HepG2 (cell line): ENCODE results near the gene GGT7. TPM values are rescaled to one million over a fixed set of nuclear protein-coding genes. Genes with fewer than 3 reads are reported as not detected.
A peak's percentile ranks its signal among the peaks of the same experiment; 100 is the strongest.

Experiments used
- ADNP ChIP-seq: sonication (generic); formaldehyde crosslinking; IDR thresholded peaks from 2 replicates; pipeline ENCODE4 v1.4.0; 2020; ENCODE audit warnings: missing genetic modification reagents
- BRF2 ChIP-seq: sonication (generic); formaldehyde crosslinking; IDR thresholded peaks from 2 replicates; pipeline ENCODE4 v1.8.1; 2022; ENCODE audit warnings: mild to moderate bottlenecking, missing genetic modification reagents
- CBX1 ChIP-seq: IDR thresholded peaks from one replicate; pipeline ENCODE4 v1.6.1; 2016; ENCODE audit warnings: antibody characterized with exemption, low read depth
- HNRNPL ChIP-seq: fragments of 200-400 bp; formaldehyde crosslinking; IDR thresholded peaks from 2 replicates; pipeline ENCODE4 v1.6.1; 2017; ENCODE audit warnings: mild to moderate bottlenecking, low read depth, low read length
- MAFK ChIP-seq, 2 experiments: IDR thresholded peaks in 1 of 2; conservative IDR thresholded peaks in 1 of 2; 2 replicates each; pipeline ENCODE4 v1.6.1; 2011; ENCODE audit warnings: improper control_type of control experiment in 2 of 2, low read length in 2 of 2
- NRL ChIP-seq: sonication (generic); formaldehyde crosslinking; IDR thresholded peaks from 2 replicates; pipeline ENCODE4 v1.5.0; 2020; ENCODE audit warnings: missing genetic modification reagents, mild to moderate bottlenecking, moderate library complexity, borderline replicate concordance
- POLR2A ChIP-seq, 2 experiments: IDR thresholded peaks; 2 replicates each; pipeline ENCODE4 v1.6.1; 2011; ENCODE audit warnings: low read depth in 2 of 2, low read length in 2 of 2, mild to moderate bottlenecking in 1 of 2, moderate library complexity in 1 of 2; ENCODE audit not compliant: insufficient read depth in 1 of 2
- SAFB2 ChIP-seq: sonication (generic); formaldehyde crosslinking; IDR thresholded peaks from 2 replicates; pipeline ENCODE4 v1.5.1; 2020; ENCODE audit warnings: missing genetic modification reagents, low read depth, mild to moderate bottlenecking, borderline replicate concordance
- ZBTB49 ChIP-seq: sonication (generic); formaldehyde crosslinking; IDR thresholded peaks from 2 replicates; pipeline ENCODE4 v1.4.0; 2020; ENCODE audit warnings: missing genetic modification reagents, borderline replicate concordance
- ZMAT3 ChIP-seq: sonication (generic); formaldehyde crosslinking; conservative IDR thresholded peaks from 2 replicates; pipeline ENCODE4 v1.7.0; 2021; ENCODE audit warnings: missing genetic modification reagents
- ZNF224 ChIP-seq: sonication (generic); formaldehyde crosslinking; IDR thresholded peaks from 2 replicates; pipeline ENCODE4 v1.5.0; 2020; ENCODE audit warnings: mild to moderate bottlenecking, missing genetic modification reagents
- ZNF343 ChIP-seq: sonication (generic); formaldehyde crosslinking; IDR thresholded peaks from 2 replicates; pipeline ENCODE4 v1.4.0; 2020; ENCODE audit warnings: mild to moderate bottlenecking, missing genetic modification reagents
- polyA plus RNA-seq, 8 experiments: library from polyadenylated mRNA; depleted of rRNA in 3 of 8; stranded (reverse) in 7 of 8; unstranded in 1 of 8; fragments of >200 nt; fragmentation: Illumina TruSeq in 4 of 8; extraction: Trizol in 4 of 8; gene quantifications; 2 replicates each; pipeline versions ENCODE4 v1.2.1 to v1.2.3, GENCODE V29; 2011 to 2016; ENCODE audit warnings: low read depth in 4 of 8, missing spikeins in 1 of 8, mixed read lengths in 1 of 8; ENCODE audit not compliant: insufficient read depth in 1 of 8
- total RNA-seq, 5 experiments: library from RNA; depleted of rRNA; stranded (reverse); fragments of >200 nt; fragmentation: Illumina TruSeq; extraction: Trizol; gene quantifications; 2 replicates each; pipeline ENCODE4 v1.2.3, GENCODE V29; 2016; ENCODE audit warnings: low read depth in 1 of 5
- TF ChIP-seq, protein P1 (sequence below): sonication (generic); formaldehyde crosslinking; IDR thresholded peaks from 2 replicates; pipeline ENCODE4 v1.9.0; 2021; ENCODE audit warnings: missing genetic modification reagents, mild to moderate bottlenecking, borderline replicate concordance
- TF ChIP-seq, protein P2 (sequence below): fragments of 450-650 bp; IDR thresholded peaks from 2 replicates; pipeline ENCODE4 v1.6.1; 2017; ENCODE audit warnings: mild to moderate bottlenecking
- TF ChIP-seq, protein P3 (sequence below): conservative IDR thresholded peaks from 2 replicates; pipeline ENCODE4 v1.6.1; 2018; ENCODE audit warnings: missing genetic modification reagents
- TF ChIP-seq, protein P4 (sequence below): sonication (generic); IDR thresholded peaks from 2 replicates; pipeline ENCODE4 v1.6.1; 2016; ENCODE audit warnings: low read depth, borderline replicate concordance
- TF ChIP-seq, protein P5 (sequence below): sonication (generic); formaldehyde crosslinking; IDR thresholded peaks from 2 replicates; pipeline ENCODE4 v1.4.0; 2020; ENCODE audit warnings: missing genetic modification reagents

GGT7 gene
- total and polyA plus RNA-seq, 2 of the 13 experiments (the other 11 are each of a cell fraction or from before 2014, with no cell fraction given), result 6.6 to 23.0 TPM

DNA sequence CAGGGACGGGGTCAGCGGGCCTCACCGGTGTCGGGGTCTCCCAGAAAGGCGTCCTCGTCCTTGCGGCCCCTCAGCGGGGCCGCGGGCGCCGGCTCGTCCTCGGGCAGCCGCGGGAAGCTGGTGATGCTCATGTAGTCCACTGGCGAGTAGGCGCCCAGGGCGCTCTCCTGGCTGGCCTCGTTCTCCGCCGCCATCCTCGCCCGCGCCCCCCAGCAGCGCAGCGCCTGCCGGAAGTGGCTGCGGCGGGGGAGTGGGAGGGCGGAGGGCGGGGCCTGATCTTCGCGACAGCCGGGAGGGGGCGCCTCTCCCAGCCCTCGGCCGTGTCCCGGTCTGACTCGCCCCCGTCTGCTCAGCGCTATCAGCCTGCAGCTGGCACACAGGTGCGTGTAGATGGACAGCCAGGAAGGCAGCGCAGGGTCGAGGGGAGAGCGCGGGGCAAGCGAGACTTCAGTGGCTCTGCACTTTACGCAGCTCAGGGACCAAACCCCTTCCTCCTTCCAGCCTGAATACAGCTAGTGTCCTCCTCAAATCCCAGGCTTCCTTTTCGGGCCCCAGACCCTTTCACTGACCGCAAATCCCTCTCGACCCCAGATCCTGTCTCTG lies at the start of gene GGT7 (continued):
- TF ChIP-seq CBX1, result peak; percentile 96
- TF ChIP-seq, protein P1, sequence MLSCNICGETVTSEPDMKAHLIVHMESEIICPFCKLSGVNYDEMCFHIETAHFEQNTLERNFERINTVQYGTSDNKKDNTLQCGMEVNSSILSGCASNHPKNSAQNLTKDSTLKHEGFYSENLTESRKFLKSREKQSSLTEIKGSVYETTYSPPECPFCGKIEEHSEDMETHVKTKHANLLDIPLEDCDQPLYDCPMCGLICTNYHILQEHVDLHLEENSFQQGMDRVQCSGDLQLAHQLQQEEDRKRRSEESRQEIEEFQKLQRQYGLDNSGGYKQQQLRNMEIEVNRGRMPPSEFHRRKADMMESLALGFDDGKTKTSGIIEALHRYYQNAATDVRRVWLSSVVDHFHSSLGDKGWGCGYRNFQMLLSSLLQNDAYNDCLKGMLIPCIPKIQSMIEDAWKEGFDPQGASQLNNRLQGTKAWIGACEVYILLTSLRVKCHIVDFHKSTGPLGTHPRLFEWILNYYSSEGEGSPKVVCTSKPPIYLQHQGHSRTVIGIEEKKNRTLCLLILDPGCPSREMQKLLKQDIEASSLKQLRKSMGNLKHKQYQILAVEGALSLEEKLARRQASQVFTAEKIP, result no peak
- TF ChIP-seq, protein P2, sequence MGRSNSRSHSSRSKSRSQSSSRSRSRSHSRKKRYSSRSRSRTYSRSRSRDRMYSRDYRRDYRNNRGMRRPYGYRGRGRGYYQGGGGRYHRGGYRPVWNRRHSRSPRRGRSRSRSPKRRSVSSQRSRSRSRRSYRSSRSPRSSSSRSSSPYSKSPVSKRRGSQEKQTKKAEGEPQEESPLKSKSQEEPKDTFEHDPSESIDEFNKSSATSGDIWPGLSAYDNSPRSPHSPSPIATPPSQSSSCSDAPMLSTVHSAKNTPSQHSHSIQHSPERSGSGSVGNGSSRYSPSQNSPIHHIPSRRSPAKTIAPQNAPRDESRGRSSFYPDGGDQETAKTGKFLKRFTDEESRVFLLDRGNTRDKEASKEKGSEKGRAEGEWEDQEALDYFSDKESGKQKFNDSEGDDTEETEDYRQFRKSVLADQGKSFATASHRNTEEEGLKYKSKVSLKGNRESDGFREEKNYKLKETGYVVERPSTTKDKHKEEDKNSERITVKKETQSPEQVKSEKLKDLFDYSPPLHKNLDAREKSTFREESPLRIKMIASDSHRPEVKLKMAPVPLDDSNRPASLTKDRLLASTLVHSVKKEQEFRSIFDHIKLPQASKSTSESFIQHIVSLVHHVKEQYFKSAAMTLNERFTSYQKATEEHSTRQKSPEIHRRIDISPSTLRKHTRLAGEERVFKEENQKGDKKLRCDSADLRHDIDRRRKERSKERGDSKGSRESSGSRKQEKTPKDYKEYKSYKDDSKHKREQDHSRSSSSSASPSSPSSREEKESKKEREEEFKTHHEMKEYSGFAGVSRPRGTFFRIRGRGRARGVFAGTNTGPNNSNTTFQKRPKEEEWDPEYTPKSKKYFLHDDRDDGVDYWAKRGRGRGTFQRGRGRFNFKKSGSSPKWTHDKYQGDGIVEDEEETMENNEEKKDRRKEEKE, result no peak
- TF ChIP-seq MAFK (conservative IDR thresholded peaks at IDR 0.05 in 1 of 2, IDR thresholded peaks at IDR 0.05 in 1 of 2; ENCODE audit: low read length in 2 of 2), result no peak; a peak in 2 of 4 replicates
- TF ChIP-seq BRF2 (CRISPR knock-in tag), result no peak; the same call in 1 of the 2 replicates
- TF ChIP-seq ZNF343, result peak; percentile 93; the same call in 1 of the 2 replicates
- TF ChIP-seq HNRNPL, result no peak
- no peak for TF ChIP-seq ZBTB49 (CRISPR knock-in tag)
- TF ChIP-seq, protein P3, sequence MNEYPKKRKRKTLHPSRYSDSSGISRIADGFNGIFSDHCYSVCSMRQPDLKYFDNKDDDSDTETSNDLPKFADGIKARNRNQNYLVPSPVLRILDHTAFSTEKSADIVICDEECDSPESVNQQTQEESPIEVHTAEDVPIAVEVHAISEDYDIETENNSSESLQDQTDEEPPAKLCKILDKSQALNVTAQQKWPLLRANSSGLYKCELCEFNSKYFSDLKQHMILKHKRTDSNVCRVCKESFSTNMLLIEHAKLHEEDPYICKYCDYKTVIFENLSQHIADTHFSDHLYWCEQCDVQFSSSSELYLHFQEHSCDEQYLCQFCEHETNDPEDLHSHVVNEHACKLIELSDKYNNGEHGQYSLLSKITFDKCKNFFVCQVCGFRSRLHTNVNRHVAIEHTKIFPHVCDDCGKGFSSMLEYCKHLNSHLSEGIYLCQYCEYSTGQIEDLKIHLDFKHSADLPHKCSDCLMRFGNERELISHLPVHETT, result peak; percentile 72
- no peak; the same call in 1 of the 2 replicates for TF ChIP-seq ZNF224 (CRISPR knock-in tag)
- TF ChIP-seq POLR2A (IDR thresholded peaks at IDR 0.05; ENCODE audit: insufficient read depth in 1 of 2, low read depth in 2 of 2, low read length in 2 of 2), result peak; percentile 37 to 89; a peak in 3 of 4 replicates
- peak; percentile 96; the same call in 1 of the 2 replicates for TF ChIP-seq SAFB2 (CRISPR knock-in tag)
- TF ChIP-seq ZMAT3, result peak; percentile 87
- TF ChIP-seq NRL (CRISPR knock-in tag), result peak; percentile 98
- TF ChIP-seq, protein P4, sequence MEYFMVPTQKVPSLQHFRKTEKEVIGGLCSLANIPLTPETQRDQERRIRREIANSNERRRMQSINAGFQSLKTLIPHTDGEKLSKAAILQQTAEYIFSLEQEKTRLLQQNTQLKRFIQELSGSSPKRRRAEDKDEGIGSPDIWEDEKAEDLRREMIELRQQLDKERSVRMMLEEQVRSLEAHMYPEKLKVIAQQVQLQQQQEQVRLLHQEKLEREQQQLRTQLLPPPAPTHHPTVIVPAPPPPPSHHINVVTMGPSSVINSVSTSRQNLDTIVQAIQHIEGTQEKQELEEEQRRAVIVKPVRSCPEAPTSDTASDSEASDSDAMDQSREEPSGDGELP, result peak; percentile 95
- TF ChIP-seq ADNP (CRISPR knock-in tag), result no peak
- TF ChIP-seq, protein P5, sequence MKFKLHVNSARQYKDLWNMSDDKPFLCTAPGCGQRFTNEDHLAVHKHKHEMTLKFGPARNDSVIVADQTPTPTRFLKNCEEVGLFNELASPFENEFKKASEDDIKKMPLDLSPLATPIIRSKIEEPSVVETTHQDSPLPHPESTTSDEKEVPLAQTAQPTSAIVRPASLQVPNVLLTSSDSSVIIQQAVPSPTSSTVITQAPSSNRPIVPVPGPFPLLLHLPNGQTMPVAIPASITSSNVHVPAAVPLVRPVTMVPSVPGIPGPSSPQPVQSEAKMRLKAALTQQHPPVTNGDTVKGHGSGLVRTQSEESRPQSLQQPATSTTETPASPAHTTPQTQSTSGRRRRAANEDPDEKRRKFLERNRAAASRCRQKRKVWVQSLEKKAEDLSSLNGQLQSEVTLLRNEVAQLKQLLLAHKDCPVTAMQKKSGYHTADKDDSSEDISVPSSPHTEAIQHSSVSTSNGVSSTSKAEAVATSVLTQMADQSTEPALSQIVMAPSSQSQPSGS (CRISPR knock-in tag), result peak; percentile 86
